Liver (tissue), 9 donors: Measurements from ENCODE around the gene CFAP73. TPM values are rescaled to one million over a fixed set of nuclear protein-coding genes. Genes with fewer than 3 reads are reported as not detected.

Source experiments
- DNase-seq: peaks from one replicate; pipeline ENCODE4 v3.0.0-alpha.2; 2017; ENCODE audit warnings: low spot score
- H3K27ac ChIP-seq, 2 donors: one replicate each; pipeline ENCODE4 v1.7.0; 2013; ENCODE audit warnings: inconsistent platforms in 2 of 2, low read length in 2 of 2, control low read depth in 1 of 2, low read depth in 1 of 2, mild to moderate bottlenecking in 1 of 2
- H3K27me3 ChIP-seq, 4 donors: one replicate each; pipeline versions ENCODE4 v1.6.1 to v1.7.0; 2013; ENCODE audit warnings: low read length in 3 of 4, inconsistent platforms in 1 of 4, mild to moderate bottlenecking in 1 of 4, moderate library complexity in 1 of 4; ENCODE audit not compliant: control insufficient read depth in 4 of 4, insufficient read depth in 4 of 4
- H3K36me3 ChIP-seq, 4 donors: one replicate each; pipeline versions ENCODE4 v1.6.1 to v1.7.0; 2013; ENCODE audit warnings: low read length in 3 of 4, mild to moderate bottlenecking in 3 of 4, low read depth in 1 of 4, moderate library complexity in 1 of 4; ENCODE audit not compliant: control insufficient read depth in 4 of 4, insufficient read depth in 3 of 4
- H3K4me1 ChIP-seq, 4 donors: one replicate each; pipeline versions ENCODE4 v1.6.1 to v1.7.0; 2013; ENCODE audit warnings: low read length in 3 of 4, mild to moderate bottlenecking in 3 of 4, moderate library complexity in 1 of 4; ENCODE audit not compliant: control insufficient read depth in 4 of 4, insufficient read depth in 4 of 4
- H3K4me3 ChIP-seq, 3 donors: one replicate each; pipeline versions ENCODE4 v1.6.1 to v1.7.0; 2013; ENCODE audit warnings: low read length in 3 of 3, control low read depth in 1 of 3, low read depth in 1 of 3, mild to moderate bottlenecking in 1 of 3
- H3K9ac ChIP-seq, 2 donors: one replicate each; pipeline ENCODE4 v1.7.0; 2013; ENCODE audit warnings: low read length in 2 of 2, mild to moderate bottlenecking in 2 of 2, moderate library complexity in 2 of 2, control low read depth in 1 of 2, low read depth in 1 of 2
- H3K9me3 ChIP-seq, 4 donors: one replicate each; pipeline versions ENCODE4 v1.6.1 to v1.7.0; 2013; ENCODE audit warnings: low read length in 3 of 4; ENCODE audit not compliant: control insufficient read depth in 4 of 4
- EGR1 ChIP-seq, 2 donors: IDR thresholded peaks; 2 replicates each; pipeline ENCODE4 v1.6.1; 2016 to 2018; ENCODE audit warnings: antibody characterized with exemption in 2 of 2, low read depth in 2 of 2
- FOXA1 ChIP-seq: IDR thresholded peaks from 2 replicates; pipeline ENCODE4 v1.6.1; 2016; ENCODE audit warnings: antibody characterized with exemption
- FOXA2 ChIP-seq: IDR thresholded peaks from 2 replicates; pipeline ENCODE4 v1.6.1; 2016; ENCODE audit warnings: antibody characterized with exemption
- GABPA ChIP-seq, 2 donors: IDR thresholded peaks in 1 of 2; conservative IDR thresholded peaks in 1 of 2; 2 replicates each; pipeline ENCODE4 v1.6.1; 2016; ENCODE audit warnings: antibody characterized with exemption in 2 of 2, mild to moderate bottlenecking in 1 of 2, moderate library complexity in 1 of 2
- HNF4A ChIP-seq, 2 donors: conservative IDR thresholded peaks; 2 replicates each; pipeline ENCODE4 v1.6.1; 2016; ENCODE audit warnings: antibody characterized with exemption in 2 of 2, mild to moderate bottlenecking in 2 of 2
- HNF4G ChIP-seq: IDR thresholded peaks from 2 replicates; pipeline ENCODE4 v1.6.1; 2016; ENCODE audit warnings: antibody characterized with exemption
- JUND ChIP-seq, 2 donors: IDR thresholded peaks; 2 replicates each; pipeline ENCODE4 v1.6.1; 2016; ENCODE audit warnings: antibody characterized with exemption in 2 of 2
- NR2F2 ChIP-seq: IDR thresholded peaks from 2 replicates; pipeline ENCODE4 v1.6.1; 2016; ENCODE audit warnings: antibody characterized with exemption
- REST ChIP-seq: IDR thresholded peaks from 2 replicates; pipeline ENCODE4 v1.6.1; 2016; ENCODE audit warnings: antibody characterized with exemption, mild to moderate bottlenecking
- TAF1 ChIP-seq: conservative IDR thresholded peaks from 2 replicates; pipeline ENCODE4 v1.6.1; 2016; ENCODE audit warnings: antibody characterized with exemption, mild to moderate bottlenecking
- YY1 ChIP-seq: IDR thresholded peaks from 2 replicates; pipeline ENCODE4 v1.6.1; 2016; ENCODE audit warnings: antibody characterized with exemption, mild to moderate bottlenecking
- ZBTB33 ChIP-seq: IDR thresholded peaks from 2 replicates; pipeline ENCODE4 v1.6.1; 2016; ENCODE audit warnings: antibody characterized with exemption
- WGBS: extraction: QIAGEN DNeasy Blood & Tissue Kit; methylation state at CpG from one replicate; pipeline ENCODE4 v1.1.7; 2013; 5-methylcytosine and 5-hydroxymethylcytosine counted together
- polyA plus RNA-seq, 2 donors: library from polyadenylated mRNA; stranded (reverse) in 1 of 2; unstranded in 1 of 2; fragments of 200-250 nt in 1 of 2; fragments of >200 nt in 1 of 2; fragmentation: Nextera tagmentation in 1 of 2; extraction: Ambion mirVana in 1 of 2; gene quantifications; one replicate each; pipeline versions ENCODE4 v1.2.1 to v1.2.3, GENCODE V29; 2013 to 2015
- total RNA-seq, 2 donors: library from RNA; depleted of rRNA; stranded (reverse); fragments of >200 nt; gene quantifications; one replicate each; pipeline ENCODE4 v1.2.3, GENCODE V29; 2014
- TF ChIP-seq, protein P1 (sequence below): IDR thresholded peaks from 2 replicates; pipeline ENCODE4 v1.6.1; 2016; ENCODE audit warnings: antibody characterized with exemption
- TF ChIP-seq, protein P2 (sequence below): fragments of 150-350 bp; IDR thresholded peaks from 2 replicates; pipeline ENCODE4 v1.5.1; 2017; ENCODE audit warnings: improper control_type of control experiment, low read depth, low read length; ENCODE audit not compliant: missing input control
- TF ChIP-seq, protein P3 (sequence below): IDR thresholded peaks from 2 replicates; pipeline ENCODE4 v1.6.1; 2016; ENCODE audit warnings: antibody characterized with exemption
- donor health status: healthy.
- donor health status: healthy.
- donor health status: healthy.
- donor health status: healthy.
- donor health status: healthy.

CFAP73 gene
- total and polyA plus RNA-seq, 4 donors = 0.18 to 0.19 TPM; not detected in 2

- no peak overlapping the region for H3K9ac ChIP-seq
- WGBS = 79% methylated on average over 6 of the region's 6 CpGs
- peaks cover 0 to 4% (median 3%) of the 10 kb centered on the region in 4 donors for H3K4me1 ChIP-seq
- no peaks in the 10 kb centered on the region for H3K36me3 ChIP-seq
- peaks cover 0 to 5% (median 1%) of the 10 kb centered on the region in 4 donors for H3K27me3 ChIP-seq
- no peak overlapping the region for H3K4me3 ChIP-seq
- TF ChIP-seq, protein P1, sequence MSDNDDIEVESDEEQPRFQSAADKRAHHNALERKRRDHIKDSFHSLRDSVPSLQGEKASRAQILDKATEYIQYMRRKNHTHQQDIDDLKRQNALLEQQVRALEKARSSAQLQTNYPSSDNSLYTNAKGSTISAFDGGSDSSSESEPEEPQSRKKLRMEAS = no peak
- TF ChIP-seq ZBTB33 (no peak), REST (no peak), JUND (IDR thresholded peaks at IDR 0.05) (no peak), FOXA1 (no peak), YY1 (no peak), HNF4G (no peak), TAF1 (no peak), FOXA2 (no peak), GABPA (IDR thresholded peaks at IDR 0.05 in 1 of 2, conservative IDR thresholded peaks at IDR 0.05 in 1 of 2) (no peak), EGR1 (IDR thresholded peaks at IDR 0.05; ENCODE audit: low read depth in 2 of 2) (no peak), HNF4A (conservative IDR thresholded peaks at IDR 0.05) (no peak), NR2F2 (no peak)
- TF ChIP-seq, protein P2, sequence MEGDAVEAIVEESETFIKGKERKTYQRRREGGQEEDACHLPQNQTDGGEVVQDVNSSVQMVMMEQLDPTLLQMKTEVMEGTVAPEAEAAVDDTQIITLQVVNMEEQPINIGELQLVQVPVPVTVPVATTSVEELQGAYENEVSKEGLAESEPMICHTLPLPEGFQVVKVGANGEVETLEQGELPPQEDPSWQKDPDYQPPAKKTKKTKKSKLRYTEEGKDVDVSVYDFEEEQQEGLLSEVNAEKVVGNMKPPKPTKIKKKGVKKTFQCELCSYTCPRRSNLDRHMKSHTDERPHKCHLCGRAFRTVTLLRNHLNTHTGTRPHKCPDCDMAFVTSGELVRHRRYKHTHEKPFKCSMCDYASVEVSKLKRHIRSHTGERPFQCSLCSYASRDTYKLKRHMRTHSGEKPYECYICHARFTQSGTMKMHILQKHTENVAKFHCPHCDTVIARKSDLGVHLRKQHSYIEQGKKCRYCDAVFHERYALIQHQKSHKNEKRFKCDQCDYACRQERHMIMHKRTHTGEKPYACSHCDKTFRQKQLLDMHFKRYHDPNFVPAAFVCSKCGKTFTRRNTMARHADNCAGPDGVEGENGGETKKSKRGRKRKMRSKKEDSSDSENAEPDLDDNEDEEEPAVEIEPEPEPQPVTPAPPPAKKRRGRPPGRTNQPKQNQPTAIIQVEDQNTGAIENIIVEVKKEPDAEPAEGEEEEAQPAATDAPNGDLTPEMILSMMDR = no peak
- TF ChIP-seq, protein P3, sequence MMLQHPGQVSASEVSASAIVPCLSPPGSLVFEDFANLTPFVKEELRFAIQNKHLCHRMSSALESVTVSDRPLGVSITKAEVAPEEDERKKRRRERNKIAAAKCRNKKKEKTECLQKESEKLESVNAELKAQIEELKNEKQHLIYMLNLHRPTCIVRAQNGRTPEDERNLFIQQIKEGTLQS = no peak
- no peaks in the 10 kb centered on the region for H3K9me3 ChIP-seq
- H3K27ac ChIP-seq = no peak overlapping the region
- DNase-seq = no peak
These were observed 12.5 kb upstream of the CFAP73 start for GRCh38 chr12:113136990-113137511.
